Measurements from ENCODE around the gene SCGB3A2.

SCGB3A2 gene

GRCh38 chr5:147853372-147853987 lies 25.0 kb upstream of the SCGB3A2 start:
- no peak overlapping the region for H3K4me3 ChIP-seq (ENCODE audit: insufficient read depth, low read length, poor library complexity, severe bottlenecking)
- no peaks in the 10 kb centered on the region for H3K79me2 ChIP-seq (ENCODE audit: insufficient read depth, low read length)
- no peaks in the 10 kb centered on the region for H3K27me3 ChIP-seq (ENCODE audit: low read length)
- TF ChIP-seq EZH2phosphoT487 (conservative IDR thresholded peaks at IDR 0.05; ENCODE audit: low read length): no peak
- no peak for TF ChIP-seq CTCF (IDR thresholded peaks at IDR 0.05; ENCODE audit: insufficient read depth, low read length, poor library complexity, severe bottlenecking)
- no peak overlapping the region for H3K4me2 ChIP-seq (ENCODE audit: low read depth, low read length, poor library complexity, severe bottlenecking)
- H3K36me3 ChIP-seq (ENCODE audit: low read length): no peaks in the 10 kb centered on the region
- no peak overlapping the region for H2AFZ ChIP-seq (ENCODE audit: low read depth, low read length, severe bottlenecking)
- no peaks in the 10 kb centered on the region for H3F3A ChIP-seq (ENCODE audit: insufficient read depth)
- no peak overlapping the region for H3K9ac ChIP-seq (ENCODE audit: low read length)
- no peaks in the 10 kb centered on the region for H4K20me1 ChIP-seq (ENCODE audit: low read depth, low read length)
- H3K27ac ChIP-seq (ENCODE audit: low read depth, low read length): no peak overlapping the region
- no peaks in the 10 kb centered on the region for H3K9me3 ChIP-seq (ENCODE audit: insufficient read depth, low read length)
- no peaks in the 10 kb centered on the region for H3K9me2 ChIP-seq (replicated peaks; ENCODE audit: insufficient read depth, low read length)

- H4K20me1 ChIP-seq (ENCODE audit: low read depth, low read length): no peaks in the 10 kb centered on the region
- no peak overlapping the region for H3K27ac ChIP-seq (ENCODE audit: low read depth, low read length)
- H3K9ac ChIP-seq (ENCODE audit: low read length): no peak overlapping the region
- H3K9me3 ChIP-seq (ENCODE audit: insufficient read depth, low read length): no peaks in the 10 kb centered on the region
- H3K4me2 ChIP-seq (ENCODE audit: low read depth, low read length, poor library complexity, severe bottlenecking): no peak overlapping the region
- TF ChIP-seq CTCF (IDR thresholded peaks at IDR 0.05; ENCODE audit: insufficient read depth, low read length, poor library complexity, severe bottlenecking) (no peak), EZH2phosphoT487 (conservative IDR thresholded peaks at IDR 0.05; ENCODE audit: low read length) (no peak)
- no peaks in the 10 kb centered on the region for H3K36me3 ChIP-seq (ENCODE audit: low read length)
- H3K4me3 ChIP-seq (ENCODE audit: insufficient read depth, low read length, poor library complexity, severe bottlenecking): no peak overlapping the region
- H3K79me2 ChIP-seq (ENCODE audit: insufficient read depth, low read length): no peaks in the 10 kb centered on the region
- no peaks in the 10 kb centered on the region for H3K27me3 ChIP-seq (ENCODE audit: low read length)
- H3K9me2 ChIP-seq (replicated peaks; ENCODE audit: insufficient read depth, low read length): no peaks in the 10 kb centered on the region
- H2AFZ ChIP-seq (ENCODE audit: low read depth, low read length, severe bottlenecking): no peak overlapping the region
- no peaks in the 10 kb centered on the region for H3F3A ChIP-seq (ENCODE audit: insufficient read depth)
Observed at GRCh38 chr5:147854331-147854730, 24.2 kb upstream of the SCGB3A2 start.

GRCh38 chr5:147854894-147855773 lies 23.4 kb upstream of the SCGB3A2 start:
- no peak overlapping the region for H2AFZ ChIP-seq (ENCODE audit: low read depth, low read length, severe bottlenecking)
- H3K4me3 ChIP-seq (ENCODE audit: insufficient read depth, low read length, poor library complexity, severe bottlenecking): no peak overlapping the region
- no peak overlapping the region for H3K9ac ChIP-seq (ENCODE audit: low read length)
- no peaks in the 10 kb centered on the region for H3K79me2 ChIP-seq (ENCODE audit: insufficient read depth, low read length)
- H4K20me1 ChIP-seq (ENCODE audit: low read depth, low read length): no peaks in the 10 kb centered on the region
- no peaks in the 10 kb centered on the region for H3K36me3 ChIP-seq (ENCODE audit: low read length)
- TF ChIP-seq CTCF (IDR thresholded peaks at IDR 0.05; ENCODE audit: insufficient read depth, low read length, poor library complexity, severe bottlenecking) (no peak), EZH2phosphoT487 (conservative IDR thresholded peaks at IDR 0.05; ENCODE audit: low read length) (no peak)
- H3F3A ChIP-seq (ENCODE audit: insufficient read depth): no peaks in the 10 kb centered on the region
- H3K9me3 ChIP-seq (ENCODE audit: insufficient read depth, low read length): no peaks in the 10 kb centered on the region
- no peaks in the 10 kb centered on the region for H3K27me3 ChIP-seq (ENCODE audit: low read length)
- H3K27ac ChIP-seq (ENCODE audit: low read depth, low read length): no peak overlapping the region
- H3K9me2 ChIP-seq (replicated peaks; ENCODE audit: insufficient read depth, low read length): no peaks in the 10 kb centered on the region
- no peak overlapping the region for H3K4me2 ChIP-seq (ENCODE audit: low read depth, low read length, poor library complexity, severe bottlenecking)
